Stimulated activated CD4-positive, alpha-beta T cell treated with anti-CD3 and anti-CD28 coated beads, Interleukin-2, amount 100 ng/mL, for 48 hours (primary cell): Measurements from ENCODE around the gene ACBD7.

Source experiments
- DNase-seq, 2 donors: peaks; one replicate each; pipeline ENCODE4 v3.0.0-alpha.2; 2020

The ACBD7 gene

GRCh38 chr10:15084502-15084922 is 4.1 kb downstream of the ACBD7 start:
- no peak for DNase-seq

GRCh38 chr10:15083674-15084501 is 4.7 kb downstream of the ACBD7 start:
- DNase-seq, result no peak

GRCh38 chr10:15075421-15075820 is 13.2 kb downstream of the ACBD7 start:
- DNase-seq, result no peak

GRCh38 chr10:15072358-15072757 is 16.2 kb downstream of the ACBD7 start:
- DNase-seq, result no peak

DNA sequence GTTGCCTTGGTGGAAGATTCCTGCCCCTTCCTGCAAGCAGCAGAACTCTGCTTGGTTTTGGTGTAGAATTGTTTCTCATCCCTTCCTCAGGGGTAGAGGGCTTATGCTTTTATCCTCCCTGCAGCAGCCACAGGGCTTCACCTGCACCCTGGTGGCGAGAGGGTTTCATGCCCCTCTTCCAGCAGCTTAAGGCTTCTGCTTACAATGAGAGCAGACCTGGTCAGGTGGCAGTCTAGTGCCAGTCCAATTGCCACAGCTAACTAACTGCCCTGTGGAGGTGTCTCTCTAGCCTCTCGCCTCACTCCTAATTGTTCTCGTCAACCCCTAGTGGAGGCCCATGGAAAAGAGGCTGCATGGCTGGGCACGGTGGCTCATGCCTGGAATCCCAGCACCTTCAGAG is 19.3 kb downstream of the ACBD7 start:
- no peak for DNase-seq

DNA sequence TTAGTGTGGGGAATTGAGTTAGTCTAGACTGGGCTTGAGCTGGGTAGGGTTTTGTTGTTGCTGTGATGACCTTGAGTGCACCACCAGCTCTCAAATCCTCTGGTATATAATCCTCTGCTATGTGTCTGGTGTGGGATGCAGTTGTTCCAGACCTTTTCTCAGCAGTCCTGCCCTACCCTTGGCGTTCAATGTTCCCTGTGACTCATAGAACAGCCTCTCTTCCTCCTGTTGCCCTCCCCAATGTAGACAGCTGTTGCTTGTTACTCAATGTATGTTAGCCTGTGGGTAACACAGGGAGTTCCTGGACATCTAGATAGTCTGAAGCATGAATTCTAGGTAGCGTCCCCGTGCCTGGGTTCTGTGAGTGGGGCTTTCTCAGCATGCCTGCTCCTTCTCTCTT is 19.8 kb downstream of the ACBD7 start:
- DNase-seq, result no peak

- no peak for DNase-seq
Observed at GRCh38 chr10:15067154-15067553, 21.4 kb downstream of the ACBD7 start.

DNA sequence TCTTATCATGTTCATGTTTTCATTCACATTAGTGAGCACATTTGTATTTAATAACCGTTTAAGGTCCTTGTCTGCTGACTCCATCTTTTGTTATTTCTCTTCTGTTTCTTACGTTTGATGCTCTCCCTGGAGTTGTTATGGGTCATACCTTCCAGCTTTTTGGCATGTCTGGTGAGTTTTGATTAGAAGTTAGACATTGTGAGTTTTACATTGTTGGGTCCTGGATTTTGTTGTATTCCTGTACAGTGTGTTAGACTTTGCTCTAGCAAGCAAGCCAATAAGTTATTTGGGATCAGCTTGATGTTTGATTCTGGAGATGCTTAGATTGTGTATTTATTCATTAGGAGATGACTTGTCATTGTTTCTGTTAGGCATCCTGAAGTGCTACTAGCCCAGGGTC is 27.9 kb downstream of the ACBD7 start:
- DNase-seq, result no peak

DNA sequence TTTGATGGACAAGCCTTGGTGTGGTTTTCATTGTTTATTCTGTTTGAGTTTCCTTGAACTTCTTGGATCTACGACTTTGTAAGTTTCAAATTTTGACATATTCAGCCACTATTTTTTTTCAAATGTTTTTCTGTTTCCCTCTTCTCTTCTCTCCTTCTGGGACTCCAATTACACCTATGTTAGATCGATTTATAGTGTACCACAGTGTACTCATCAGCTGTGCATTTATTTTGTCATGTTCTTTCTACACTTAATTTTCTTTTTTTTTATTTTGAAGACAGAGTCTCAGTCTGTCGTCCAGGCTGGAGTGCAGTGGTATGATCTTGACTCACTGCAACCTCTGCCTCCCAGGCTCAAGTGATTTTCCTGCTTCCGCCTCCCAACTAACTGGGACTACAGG is 28.7 kb downstream of the ACBD7 start:
- DNase-seq, result no peak

GRCh38 chr10:15058689-15059088 is 29.9 kb downstream of the ACBD7 start:
- DNase-seq, result no peak

GRCh38 chr10:15053061-15053460 is 35.5 kb downstream of the ACBD7 start:
- DNase-seq, result no peak

GRCh38 chr10:15052121-15052520 is 36.5 kb downstream of the ACBD7 start:
- DNase-seq, result no peak

GRCh38 chr10:15049533-15049932 is 39.0 kb downstream of the ACBD7 start:
- DNase-seq, result no peak

- no peak for DNase-seq
Observed at GRCh38 chr10:15046626-15047025, 42.0 kb downstream of the ACBD7 start.

DNA sequence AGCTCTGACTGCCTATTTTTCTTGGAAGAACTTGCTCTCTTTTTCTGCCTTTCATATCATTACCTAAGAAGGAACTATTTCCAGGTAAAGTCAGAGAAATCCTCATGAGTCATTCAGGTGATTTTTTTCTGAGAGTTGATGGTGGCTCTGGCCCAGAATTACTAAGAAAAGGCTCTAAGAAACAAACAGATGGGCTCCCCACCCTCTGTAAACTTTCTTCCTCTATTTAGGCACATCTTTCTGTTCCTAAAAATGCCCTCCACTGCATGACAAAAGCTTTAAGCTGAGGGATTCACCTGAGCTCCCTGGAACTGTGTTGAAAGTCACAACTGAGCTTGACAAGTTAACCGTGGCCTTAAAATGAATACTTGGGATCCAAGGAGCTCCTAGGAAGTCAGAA is 43.2 kb downstream of the ACBD7 start:
- no peak for DNase-seq

GRCh38 chr10:15043674-15044073 is 44.9 kb downstream of the ACBD7 start, which contains the start of gene OLAH:
Gene OLAH, plus strand, starts transcription at chr10:15043943. Its CDS starts 3,346 bp downstream, at chr10:15047289.
- DNase-seq, result no peak

DNA sequence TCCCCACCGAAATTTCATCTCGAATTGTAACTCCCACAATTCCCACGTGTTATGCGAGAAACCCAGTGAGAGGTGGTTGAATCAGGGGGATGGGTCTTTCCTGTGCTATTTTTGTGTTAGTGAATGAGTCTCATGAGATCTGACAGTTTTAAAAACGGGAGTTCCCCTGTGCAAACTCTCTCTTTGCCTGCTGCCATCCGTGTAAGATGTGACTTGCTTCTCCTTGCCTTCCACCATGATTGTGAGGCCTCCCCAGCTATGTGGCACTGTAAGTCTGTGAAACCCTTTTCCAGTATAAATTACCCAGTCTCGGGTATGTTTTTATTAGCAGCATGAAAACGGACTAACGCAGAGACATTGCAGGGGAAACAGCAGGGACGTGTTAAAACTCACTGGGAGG is 50.2 kb downstream of the ACBD7 start:
- DNase-seq, result no peak

DNA sequence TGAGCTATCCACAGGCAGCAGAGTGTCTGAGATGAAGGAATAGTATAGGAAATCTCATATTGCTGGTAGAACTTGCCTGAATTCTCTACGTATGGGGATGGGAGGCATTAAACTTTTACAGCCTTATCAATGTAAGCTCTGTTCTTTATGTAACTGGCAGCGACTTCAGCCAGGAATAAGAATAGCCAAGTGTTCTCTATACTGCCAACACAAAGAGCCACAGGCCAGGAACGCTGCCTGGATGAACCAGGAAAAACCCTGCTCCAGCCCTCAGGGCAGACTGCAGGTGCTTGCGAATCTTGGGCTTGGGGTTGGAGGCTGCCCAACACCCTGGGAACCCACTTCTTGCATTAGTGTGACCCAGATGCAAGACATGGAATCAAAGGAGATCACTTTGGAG is 50.9 kb downstream of the ACBD7 start:
- no peak for DNase-seq

DNA sequence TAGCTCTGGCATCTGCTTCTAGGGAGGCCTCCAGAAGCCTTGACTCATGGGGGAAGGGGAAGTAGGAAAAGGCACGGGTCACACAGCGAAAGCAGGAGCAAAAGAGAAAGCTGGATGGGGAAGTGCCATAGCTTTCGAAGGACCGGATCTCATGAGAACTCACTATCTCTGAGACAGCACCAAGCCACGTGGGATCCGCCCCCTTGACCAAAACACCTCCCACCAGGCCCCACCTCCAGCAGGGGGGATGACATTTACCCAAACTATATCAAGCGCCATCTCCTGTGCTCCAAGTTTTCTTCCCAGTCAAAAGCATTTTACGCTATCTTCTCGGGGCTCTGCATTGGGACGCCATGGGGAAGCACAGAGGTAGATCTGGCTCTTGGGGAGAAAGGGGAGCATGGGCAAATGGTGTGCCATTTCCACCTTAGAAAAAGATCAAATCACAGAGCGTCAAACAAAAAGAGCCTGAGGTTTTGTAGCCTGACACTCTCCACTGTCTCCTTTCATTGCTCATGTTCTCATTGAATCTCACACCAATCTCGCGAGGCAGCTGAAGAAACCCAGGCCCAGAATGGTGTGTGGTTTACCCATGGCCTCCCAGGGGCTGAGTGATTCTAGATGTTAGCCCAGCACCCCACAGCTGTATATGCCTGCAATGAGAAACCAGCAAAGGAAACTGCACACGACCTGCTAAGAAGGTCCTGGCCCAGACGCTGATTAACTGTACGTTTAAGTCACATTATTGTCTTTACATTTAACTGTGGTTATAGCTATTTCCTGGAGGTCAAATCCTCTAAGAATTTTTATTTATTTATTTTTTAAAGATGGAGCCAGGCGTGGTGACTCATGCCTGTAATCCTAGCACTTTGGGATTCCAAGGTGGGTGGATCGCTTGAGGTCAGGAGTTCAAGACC is 52.9 kb downstream of the ACBD7 start:
- DNase-seq, result no peak

DNA sequence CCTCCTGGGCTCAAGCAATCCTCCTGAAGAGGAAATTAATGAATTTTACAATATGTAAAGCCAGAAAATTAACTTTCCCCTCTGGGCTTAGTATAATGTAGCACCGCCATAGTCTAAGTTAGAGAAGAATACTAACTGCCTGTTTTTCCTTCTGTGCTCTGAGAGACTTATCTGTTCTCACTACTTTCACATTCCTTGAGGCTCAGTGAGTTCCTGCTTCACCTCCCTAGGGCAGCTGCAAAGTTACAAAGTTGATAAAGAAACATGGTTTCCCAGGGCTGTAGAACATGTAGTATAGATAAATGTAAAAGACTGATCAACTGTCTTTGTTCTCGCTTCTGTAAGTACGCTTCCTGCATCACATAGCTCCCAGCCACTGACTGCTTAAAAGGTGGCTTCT is 60.8 kb downstream of the ACBD7 start:
- DNase-seq, result no peak
